ENCODE data around the gene PIP5KL1. TPM values are rescaled to one million over a fixed set of nuclear protein-coding genes. Genes with fewer than 3 reads are reported as not detected.
A peak's percentile ranks its signal among the peaks of the same experiment; 100 is the strongest.

The PIP5KL1 gene
- total RNA-seq, 1 donor from 2014 or later = 3.4 TPM

DNA sequence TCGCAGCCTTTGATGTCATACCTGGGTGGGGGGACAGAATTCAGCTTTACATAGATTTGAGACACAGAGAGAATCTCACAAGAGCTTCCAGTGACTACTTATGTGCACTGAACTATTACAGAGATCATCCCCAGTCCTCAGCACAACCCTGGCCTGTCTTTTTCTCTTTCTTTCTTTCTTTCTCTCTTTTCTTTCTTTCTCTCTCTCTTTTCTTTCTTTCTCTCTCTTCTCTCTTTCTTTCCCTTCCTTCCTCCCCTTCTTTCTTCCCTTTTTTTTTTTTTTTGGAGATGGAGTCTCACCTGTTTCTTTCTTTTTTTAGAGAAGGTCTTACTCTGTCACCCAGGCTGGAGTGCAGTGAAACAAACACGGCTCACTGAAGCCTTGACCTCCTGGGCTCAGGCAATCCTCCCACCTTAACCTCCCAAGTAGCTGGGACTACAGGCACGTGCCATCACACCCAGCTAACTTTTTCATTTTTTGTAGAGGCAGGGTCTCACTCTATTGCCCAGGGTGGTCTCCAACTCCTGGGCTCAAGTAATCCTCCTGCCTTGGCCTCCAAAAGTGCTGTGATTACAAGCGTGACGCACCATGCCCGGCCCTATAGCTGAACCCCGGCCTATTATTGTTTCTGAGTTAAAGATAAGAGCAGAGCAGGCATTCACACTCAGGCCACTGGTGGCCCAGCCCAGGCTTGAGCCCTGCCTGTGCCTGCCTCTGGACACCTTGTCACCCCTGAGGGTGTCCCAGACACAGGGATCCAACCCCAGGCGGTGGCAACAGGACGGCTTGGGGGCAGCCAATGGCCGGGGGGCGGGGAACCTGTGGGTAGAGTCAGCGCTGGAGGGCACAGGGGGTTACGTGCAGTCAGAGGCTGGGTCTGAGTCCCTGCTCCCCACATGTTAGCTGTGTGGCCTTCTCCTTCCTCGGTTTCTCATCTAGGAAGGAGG lies 4.3 kb downstream of the PIP5KL1 start:
- Mint-ChIP-seq H3K4me1 (peaks cover 13% of the 10 kb centered on the region), H3K4me3 (peak overlapping the region; percentile 23), H3K27me3 (ENCODE audit: low read depth) (peaks cover 88% of the 10 kb centered on the region)

GRCh38 chr9:127924736-127925444 lies 5.7 kb downstream of the PIP5KL1 start:
- Mint-ChIP-seq H3K4me1 (peaks cover 5% of the 10 kb centered on the region), H3K27ac (ENCODE audit: unreplicated experiment) (no peak overlapping the region), H3K27me3 (ENCODE audit: low read depth) (peaks cover 80% of the 10 kb centered on the region), H3K9me3 (no peaks in the 10 kb centered on the region), H3K36me3 (ENCODE audit: low read depth) (no peaks in the 10 kb centered on the region), H3K4me3 (no peak overlapping the region)
- no peak for TF ChIP-seq CTCF (conservative IDR thresholded peaks at IDR 0.05)
- no peak for DNase-seq (ENCODE audit: low read depth, low spot score)

More for the DNA sequence above, 4.3 kb downstream of the PIP5KL1 start:
- Mint-ChIP-seq H3K9me3 (no peaks in the 10 kb centered on the region), H3K27ac (ENCODE audit: unreplicated experiment) (no peak overlapping the region), H3K36me3 (ENCODE audit: low read depth) (no peaks in the 10 kb centered on the region)
- TF ChIP-seq CTCF (conservative IDR thresholded peaks at IDR 0.05) = no peak
- no peak for DNase-seq (ENCODE audit: low read depth, low spot score)

DNA sequence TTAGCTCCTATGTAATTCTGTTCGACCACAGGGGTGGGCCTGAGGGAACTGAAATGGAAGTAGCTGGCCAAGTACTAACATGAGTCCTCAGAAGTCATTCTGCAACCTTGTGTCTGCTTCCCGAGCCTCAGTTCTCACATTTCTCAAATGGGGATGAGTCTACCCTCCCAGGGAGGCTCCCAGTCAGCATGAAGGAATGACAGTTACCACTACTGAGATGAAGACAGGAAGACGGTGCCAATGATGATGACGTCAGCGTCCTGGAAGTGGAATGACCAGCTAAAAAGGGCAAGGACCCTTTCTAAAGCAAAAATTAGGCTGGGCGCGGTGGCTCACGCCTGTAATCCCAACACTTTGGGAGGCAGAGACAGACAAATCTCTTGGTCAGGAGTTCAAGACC lies 6.8 kb downstream of the PIP5KL1 start:
- no peak for DNase-seq (ENCODE audit: low read depth, low spot score)
- Mint-ChIP-seq H3K27ac (ENCODE audit: unreplicated experiment) (no peak overlapping the region), H3K4me1 (peaks cover 4% of the 10 kb centered on the region), H3K36me3 (ENCODE audit: low read depth) (no peaks in the 10 kb centered on the region), H3K4me3 (peak overlapping the region; percentile 47), H3K27me3 (ENCODE audit: low read depth) (peaks cover 71% of the 10 kb centered on the region), H3K9me3 (no peaks in the 10 kb centered on the region)
- no peak for TF ChIP-seq CTCF (conservative IDR thresholded peaks at IDR 0.05)

GRCh38 chr9:127923046-127923445 lies 7.5 kb downstream of the PIP5KL1 start:
- peaks cover 8% of the 10 kb centered on the region for H3K4me1 Mint-ChIP-seq
- no peak for DNase-seq (ENCODE audit: low read depth, low spot score)
- H3K27ac Mint-ChIP-seq (ENCODE audit: unreplicated experiment) = no peak overlapping the region
- peak overlapping the region; percentile 61 for H3K4me3 Mint-ChIP-seq
- H3K27me3 Mint-ChIP-seq (ENCODE audit: low read depth) = peaks cover 64% of the 10 kb centered on the region
- no peaks in the 10 kb centered on the region for H3K9me3 Mint-ChIP-seq
- no peak for TF ChIP-seq CTCF (conservative IDR thresholded peaks at IDR 0.05)
- H3K36me3 Mint-ChIP-seq (ENCODE audit: low read depth) = no peaks in the 10 kb centered on the region

DNA sequence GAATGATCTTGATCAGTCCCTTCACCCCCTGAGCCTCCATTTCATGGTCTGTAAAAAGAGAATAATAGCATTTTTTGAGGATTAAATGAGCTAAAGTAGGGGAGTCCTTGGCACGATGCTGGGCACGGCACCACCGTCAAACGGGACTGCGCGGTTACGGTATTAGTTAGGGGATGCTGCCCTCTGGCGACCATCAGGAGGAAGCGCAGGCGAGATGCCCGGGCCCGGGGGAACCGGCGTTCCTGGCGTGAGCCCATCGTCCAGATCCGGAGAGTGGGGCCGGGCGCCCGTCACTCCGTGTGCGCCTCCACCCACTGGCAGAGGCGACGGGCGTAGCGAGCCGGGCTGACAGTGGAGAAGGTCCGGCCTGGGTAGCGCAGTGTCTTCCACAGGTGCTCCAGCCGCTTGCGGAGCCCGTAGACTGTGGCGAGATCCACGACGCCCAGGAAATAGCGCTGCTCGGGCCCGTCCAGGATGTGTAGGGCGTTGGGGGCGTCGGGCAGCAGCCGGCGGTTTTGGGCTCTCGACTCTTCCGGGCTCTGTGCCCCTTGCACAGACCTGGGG lies 8.9 kb downstream of the PIP5KL1 start:
- peak; percentile 83 for DNase-seq (ENCODE audit: low read depth, low spot score)
- Mint-ChIP-seq H3K36me3 (ENCODE audit: low read depth) (no peaks in the 10 kb centered on the region), H3K4me3 (peak overlapping the region; percentile 31), H3K27ac (ENCODE audit: unreplicated experiment) (no peak overlapping the region), H3K4me1 (peaks cover 8% of the 10 kb centered on the region), H3K27me3 (ENCODE audit: low read depth) (peaks cover 51% of the 10 kb centered on the region), H3K9me3 (no peaks in the 10 kb centered on the region)
- TF ChIP-seq CTCF (conservative IDR thresholded peaks at IDR 0.05) = peak; percentile 97
